Kidney (tissue), 14 donors: ENCODE results near the gene RGP1. TPM values are rescaled to one million over a fixed set of nuclear protein-coding genes. Genes with fewer than 3 reads are reported as not detected.

ENCODE experiments used
- DNase-seq, 5 donors: peaks; one replicate each; pipeline ENCODE4 v3.0.0-alpha.2; 2013 to 2020
- FAIRE-seq: peaks from 2 replicates; lab custom pipeline; 2012; peaks lifted over from hg19 to GRCh38; lab: Jason Lieb, UNC
- H3K27ac ChIP-seq, 2 donors: one replicate each; pipeline ENCODE4 v1.7.0; 2013; ENCODE audit warnings: low read depth in 2 of 2, low read length in 2 of 2, inconsistent platforms in 1 of 2
- H3K27me3 ChIP-seq: one replicate; pipeline ENCODE4 v1.7.1; 2013; ENCODE audit warnings: low read length, inconsistent platforms; ENCODE audit not compliant: control insufficient read depth, insufficient read depth
- H3K36me3 ChIP-seq, 3 donors: one replicate each; pipeline versions ENCODE4 v1.7.0 to v1.7.1; 2013; ENCODE audit warnings: low read length in 3 of 3, control low read depth in 1 of 3, inconsistent platforms in 1 of 3; ENCODE audit not compliant: insufficient read depth in 3 of 3, control insufficient read depth in 2 of 3
- H3K4me1 ChIP-seq, 3 donors: one replicate each; pipeline versions ENCODE4 v1.7.0 to v1.7.1; 2013; ENCODE audit warnings: low read length in 3 of 3, inconsistent platforms in 1 of 3, low read depth in 1 of 3; ENCODE audit not compliant: control insufficient read depth in 2 of 3, insufficient read depth in 2 of 3
- H3K4me3 ChIP-seq, 3 donors: one replicate each; pipeline versions ENCODE4 v1.7.0 to v1.8.1; 2013; ENCODE audit warnings: low read length in 3 of 3, control low read depth in 1 of 3, inconsistent platforms in 1 of 3
- H3K9ac ChIP-seq, 3 donors: one replicate each; pipeline versions ENCODE4 v1.7.0 to v1.7.1; 2013; ENCODE audit warnings: low read length in 3 of 3, control low read depth in 1 of 3, inconsistent platforms in 1 of 3
- H3K9me3 ChIP-seq, 3 donors: one replicate each; pipeline versions ENCODE4 v1.7.0 to v1.7.1; 2013; ENCODE audit warnings: low read length in 3 of 3, control low read depth in 1 of 3, inconsistent platforms in 1 of 3; ENCODE audit not compliant: control insufficient read depth in 2 of 3, insufficient read depth in 1 of 3
- intact Hi-C: fragments of 100-400 bp; cut with DNase I; formaldehyde crosslinking; loops from one replicate; pipeline ENCODE4 v1.11.1; 2022
- polyA plus RNA-seq: library from polyadenylated mRNA; stranded (reverse); fragments of 350-450 nt; fragmentation: Illumina TruSeq; extraction: RNeasy Lipid Tissue Mini Kit (QIAGEN cat#74804); gene quantifications from one replicate; pipeline ENCODE4 v1.2.3, GENCODE V29; 2014; ENCODE audit warnings: low read depth, low replicate concordance; ENCODE audit not compliant: insufficient read depth
- total RNA-seq: library from RNA; stranded (reverse); fragmentation: NEBNext Ultra II Directional; extraction: Animal tissue kit (Norgen Biotek cat#: 25700); gene quantifications from one replicate; pipeline ENCODE4 v1.2.1, GENCODE V29; 2021
- TF ChIP-seq, protein P1 (sequence below): IDR thresholded peaks from 3 replicates; pipeline ENCODE4 v1.5.1; 2012; ENCODE audit warnings: mild to moderate bottlenecking, moderate library complexity, borderline replicate concordance; ENCODE audit not compliant: insufficient read depth; ENCODE audit errors: extremely low read depth
- donor health status: control.
- donor health status: control.
- donor health status: control.
- donor health status: control.
- donor health status: control.
- donor health status: DM: yes; HTN: yes; CAD: no.
- donor health status: Normal renal cell carcinoma (clear cell type).

Gene RGP1
- total and polyA plus RNA-seq, 2 donors from 2014 or later, result 11.0 to 39.2 TPM

DNA sequence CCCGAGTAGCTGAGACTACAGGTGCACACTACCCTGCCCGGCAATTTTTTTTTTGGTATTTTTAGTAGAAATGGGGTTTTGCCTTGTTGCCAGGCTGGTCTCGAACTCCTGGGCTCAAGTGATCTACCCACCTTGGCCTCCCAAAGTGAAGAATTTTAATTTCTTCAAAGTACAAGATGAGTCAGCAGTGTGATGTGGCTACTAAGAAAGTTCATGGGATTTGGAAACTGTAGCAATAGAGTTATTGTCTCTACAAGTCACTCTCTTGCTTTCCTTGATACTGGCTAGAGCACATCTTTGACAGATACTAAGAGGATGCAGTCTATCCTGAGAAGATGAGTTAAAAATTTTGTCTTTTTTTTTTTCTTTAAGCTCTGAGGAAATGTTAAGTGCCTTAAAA is 15.0 kb upstream of the RGP1 start:
- peaks cover 14 to 48% (median 32%) of the 10 kb centered on the region in 3 donors for H3K36me3 ChIP-seq
- no peaks in the 10 kb centered on the region for H3K27me3 ChIP-seq
- H3K9ac ChIP-seq, result no peak overlapping the region
- H3K4me3 ChIP-seq, result no peak overlapping the region
- TF ChIP-seq, protein P1, sequence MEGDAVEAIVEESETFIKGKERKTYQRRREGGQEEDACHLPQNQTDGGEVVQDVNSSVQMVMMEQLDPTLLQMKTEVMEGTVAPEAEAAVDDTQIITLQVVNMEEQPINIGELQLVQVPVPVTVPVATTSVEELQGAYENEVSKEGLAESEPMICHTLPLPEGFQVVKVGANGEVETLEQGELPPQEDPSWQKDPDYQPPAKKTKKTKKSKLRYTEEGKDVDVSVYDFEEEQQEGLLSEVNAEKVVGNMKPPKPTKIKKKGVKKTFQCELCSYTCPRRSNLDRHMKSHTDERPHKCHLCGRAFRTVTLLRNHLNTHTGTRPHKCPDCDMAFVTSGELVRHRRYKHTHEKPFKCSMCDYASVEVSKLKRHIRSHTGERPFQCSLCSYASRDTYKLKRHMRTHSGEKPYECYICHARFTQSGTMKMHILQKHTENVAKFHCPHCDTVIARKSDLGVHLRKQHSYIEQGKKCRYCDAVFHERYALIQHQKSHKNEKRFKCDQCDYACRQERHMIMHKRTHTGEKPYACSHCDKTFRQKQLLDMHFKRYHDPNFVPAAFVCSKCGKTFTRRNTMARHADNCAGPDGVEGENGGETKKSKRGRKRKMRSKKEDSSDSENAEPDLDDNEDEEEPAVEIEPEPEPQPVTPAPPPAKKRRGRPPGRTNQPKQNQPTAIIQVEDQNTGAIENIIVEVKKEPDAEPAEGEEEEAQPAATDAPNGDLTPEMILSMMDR, result no peak
- no peak for FAIRE-seq
- no peak for DNase-seq
- no peak overlapping the region for H3K27ac ChIP-seq
- intact Hi-C loops, result no loop called here
- H3K9me3 ChIP-seq, result no peaks in the 10 kb centered on the region
- peaks cover 11 to 35% (median 34%) of the 10 kb centered on the region in 3 donors for H3K4me1 ChIP-seq

DNA sequence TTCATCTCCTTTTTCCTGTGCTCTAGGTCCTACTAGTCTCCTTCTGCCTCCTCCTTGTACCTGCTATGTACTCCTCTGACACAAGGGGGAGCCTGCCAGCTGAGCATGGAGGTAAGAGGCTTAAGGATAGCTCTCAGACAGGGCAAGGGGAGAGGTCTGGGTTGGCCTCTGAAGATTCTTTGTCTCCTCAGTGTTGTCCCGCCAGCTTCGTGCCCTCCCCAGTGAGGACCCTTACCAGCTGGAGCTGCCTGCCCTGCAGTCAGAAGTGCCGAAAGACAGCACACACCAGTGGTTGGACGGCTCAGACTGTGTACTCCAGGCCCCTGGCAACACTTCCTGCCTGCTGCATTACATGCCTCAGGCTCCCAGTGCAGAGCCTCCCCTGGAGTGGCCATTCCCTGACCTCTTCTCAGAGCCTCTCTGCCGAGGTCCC is 12.9 kb upstream of the RGP1 start:
- intact Hi-C loops, result no loop called here
- TF ChIP-seq, protein P1, result peak; percentile 72
- H3K4me1 ChIP-seq, result peaks cover 5 to 15% (median 12%) of the 10 kb centered on the region in 3 donors
- H3K36me3 ChIP-seq, result peaks cover 18 to 68% (median 50%) of the 10 kb centered on the region in 3 donors
- no peak overlapping the region for H3K9ac ChIP-seq
- no peak overlapping the region for H3K4me3 ChIP-seq
- H3K27me3 ChIP-seq, result no peaks in the 10 kb centered on the region
- no peak overlapping the region for H3K27ac ChIP-seq
- H3K9me3 ChIP-seq, result no peaks in the 10 kb centered on the region
- FAIRE-seq (no peak), DNase-seq (peak in 4 of 5 donors; percentile 67 to 84 (median 73))

DNA sequence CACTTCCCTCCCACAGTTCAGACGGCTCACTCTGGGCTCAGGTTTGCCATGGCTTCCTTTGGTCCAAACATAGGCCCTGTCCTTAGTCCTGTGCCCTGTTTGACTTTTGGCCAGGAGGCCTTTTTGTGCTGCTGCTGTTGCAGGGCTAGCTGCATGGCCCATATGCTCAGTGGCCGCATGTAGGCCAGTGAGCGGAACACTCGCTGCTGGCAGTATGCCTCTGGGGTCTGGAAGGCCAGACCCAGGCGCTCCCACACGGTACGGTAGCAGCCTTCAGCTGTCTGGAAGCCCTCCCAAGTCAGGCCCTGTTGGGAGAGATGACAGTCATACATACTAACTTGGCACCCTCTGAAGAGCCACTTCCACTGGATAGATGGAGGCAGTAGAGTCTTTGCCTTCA is 11.9 kb upstream of the RGP1 start:
- no peaks in the 10 kb centered on the region for H3K9me3 ChIP-seq
- H3K4me1 ChIP-seq, result peaks cover 5 to 13% (median 12%) of the 10 kb centered on the region in 3 donors
- H3K36me3 ChIP-seq, result peaks cover 18 to 76% (median 58%) of the 10 kb centered on the region in 3 donors
- no peak for DNase-seq
- TF ChIP-seq, protein P1, result no peak
- FAIRE-seq, result no peak
- H3K27ac ChIP-seq, result no peak overlapping the region
- H3K9ac ChIP-seq, result no peak overlapping the region
- H3K4me3 ChIP-seq, result no peak overlapping the region
- intact Hi-C loops, result no loop called here
- H3K27me3 ChIP-seq, result no peaks in the 10 kb centered on the region

DNA sequence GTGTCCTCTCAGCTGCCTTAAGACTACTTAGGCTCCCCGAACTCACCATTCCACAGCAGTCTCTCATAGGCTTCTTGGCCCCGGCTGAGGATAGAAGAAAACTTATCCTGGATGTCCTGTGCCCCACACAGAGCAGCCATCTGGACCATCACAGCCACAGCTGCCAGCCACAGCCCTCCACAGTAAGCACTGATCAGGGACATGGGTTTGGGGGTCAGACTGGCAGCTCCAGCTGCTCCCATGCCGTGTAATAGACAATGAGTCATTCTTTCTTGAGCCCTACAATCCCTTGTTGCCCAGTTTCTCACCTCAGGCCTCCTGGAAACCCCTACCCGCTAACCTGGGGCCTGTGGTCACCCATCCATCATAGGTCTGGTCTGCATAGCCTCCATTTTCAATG is 10.9 kb upstream of the RGP1 start:
- intact Hi-C loops, result no loop called here
- peaks cover 5 to 8% (median 8%) of the 10 kb centered on the region in 3 donors for H3K4me1 ChIP-seq
- H3K27me3 ChIP-seq, result no peaks in the 10 kb centered on the region
- H3K9ac ChIP-seq, result no peak overlapping the region
- DNase-seq (no peak), FAIRE-seq (no peak)
- TF ChIP-seq, protein P1, result no peak
- H3K4me3 ChIP-seq, result no peak overlapping the region
- H3K9me3 ChIP-seq, result no peaks in the 10 kb centered on the region
- no peak overlapping the region for H3K27ac ChIP-seq
- H3K36me3 ChIP-seq, result peaks cover 20 to 87% (median 63%) of the 10 kb centered on the region in 3 donors
